ENCODE data around the gene TEX35.

GRCh38 chr1:178529364-178530036 lies 16.6 kb downstream of the TEX35 start:
- no peak for TF ChIP-seq EZH2 (IDR thresholded peaks at IDR 0.05; ENCODE audit: insufficient read depth, poor library complexity, severe bottlenecking)
- no peak for TF ChIP-seq EZH2phosphoT487 (IDR thresholded peaks at IDR 0.05; ENCODE audit: insufficient read depth, low read depth)

Measured in GM23248 (cell line).